GM06990 (cell line): ENCODE data around the gene TSPAN11.

Experiments used
- DNase-seq: peaks from one replicate; pipeline ENCODE4 v3.0.0-alpha.2; 2011; ENCODE audit not compliant: insufficient read length; ENCODE audit errors: extremely low read depth
- H3K27me3 ChIP-seq: replicated peaks from 2 replicates; pipeline ENCODE4 v1.6.0; 2011; ENCODE audit warnings: low read length; ENCODE audit not compliant: control insufficient read depth, insufficient read depth
- H3K36me3 ChIP-seq: 2 replicates; pipeline ENCODE4 v1.5.1; 2011; ENCODE audit warnings: low read length; ENCODE audit not compliant: control insufficient read depth, insufficient read depth
- H3K4me3 ChIP-seq: replicated peaks from 2 replicates; pipeline ENCODE4 v1.5.1; 2011; ENCODE audit warnings: low read depth, mild to moderate bottlenecking, control low read depth, low read length
- TF ChIP-seq, protein P1 (sequence below): IDR thresholded peaks from 2 replicates; pipeline ENCODE4 v1.5.1; 2011; ENCODE audit warnings: low read length, control low read depth, mild to moderate bottlenecking, inconsistent platforms; ENCODE audit not compliant: insufficient read depth, poor library complexity, severe bottlenecking

TSPAN11 gene

DNA sequence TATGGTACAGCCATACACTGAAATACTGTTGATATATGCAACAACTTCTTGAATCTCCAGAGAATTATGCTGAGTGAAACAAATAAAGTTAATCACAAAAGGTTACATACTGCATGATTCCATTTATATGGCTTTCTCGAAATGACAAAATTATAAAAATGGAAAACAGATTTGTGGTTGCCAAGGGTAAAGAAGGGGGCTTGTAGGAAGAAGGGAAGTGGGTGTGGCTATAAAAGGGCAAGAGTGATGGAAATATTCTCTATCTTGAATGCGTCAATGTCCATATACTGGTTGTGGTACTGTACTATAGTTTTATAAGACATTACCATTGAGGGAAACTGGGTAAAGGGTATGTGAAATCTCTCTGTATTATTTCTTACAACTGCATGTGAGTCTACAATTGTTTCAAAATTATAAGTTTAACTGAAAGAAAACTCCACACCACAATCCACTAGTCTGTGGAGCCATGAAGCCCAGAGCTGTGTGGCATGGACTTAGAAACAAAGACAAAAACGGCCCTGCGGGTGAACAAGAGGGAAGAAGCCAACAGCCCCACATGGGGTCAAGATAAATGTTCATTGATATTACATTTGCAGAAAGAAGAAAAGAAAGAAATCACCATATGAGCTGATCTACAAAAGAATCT lies 18.3 kb upstream of the TSPAN11 start:
- no peaks in the 10 kb centered on the region for H3K27me3 ChIP-seq
- no peaks in the 10 kb centered on the region for H3K36me3 ChIP-seq
- no peak for DNase-seq
- TF ChIP-seq, protein P1, sequence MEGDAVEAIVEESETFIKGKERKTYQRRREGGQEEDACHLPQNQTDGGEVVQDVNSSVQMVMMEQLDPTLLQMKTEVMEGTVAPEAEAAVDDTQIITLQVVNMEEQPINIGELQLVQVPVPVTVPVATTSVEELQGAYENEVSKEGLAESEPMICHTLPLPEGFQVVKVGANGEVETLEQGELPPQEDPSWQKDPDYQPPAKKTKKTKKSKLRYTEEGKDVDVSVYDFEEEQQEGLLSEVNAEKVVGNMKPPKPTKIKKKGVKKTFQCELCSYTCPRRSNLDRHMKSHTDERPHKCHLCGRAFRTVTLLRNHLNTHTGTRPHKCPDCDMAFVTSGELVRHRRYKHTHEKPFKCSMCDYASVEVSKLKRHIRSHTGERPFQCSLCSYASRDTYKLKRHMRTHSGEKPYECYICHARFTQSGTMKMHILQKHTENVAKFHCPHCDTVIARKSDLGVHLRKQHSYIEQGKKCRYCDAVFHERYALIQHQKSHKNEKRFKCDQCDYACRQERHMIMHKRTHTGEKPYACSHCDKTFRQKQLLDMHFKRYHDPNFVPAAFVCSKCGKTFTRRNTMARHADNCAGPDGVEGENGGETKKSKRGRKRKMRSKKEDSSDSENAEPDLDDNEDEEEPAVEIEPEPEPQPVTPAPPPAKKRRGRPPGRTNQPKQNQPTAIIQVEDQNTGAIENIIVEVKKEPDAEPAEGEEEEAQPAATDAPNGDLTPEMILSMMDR, result no peak
- no peak overlapping the region for H3K4me3 ChIP-seq

- Histone ChIP-seq H3K4me3 (no peak overlapping the region), H3K36me3 (no peaks in the 10 kb centered on the region), H3K27me3 (no peaks in the 10 kb centered on the region)
- TF ChIP-seq, protein P1, result no peak
- DNase-seq, result no peak
Measured at GRCh38 chr12:30908722-30909348, 17.7 kb upstream of the TSPAN11 start.

DNA sequence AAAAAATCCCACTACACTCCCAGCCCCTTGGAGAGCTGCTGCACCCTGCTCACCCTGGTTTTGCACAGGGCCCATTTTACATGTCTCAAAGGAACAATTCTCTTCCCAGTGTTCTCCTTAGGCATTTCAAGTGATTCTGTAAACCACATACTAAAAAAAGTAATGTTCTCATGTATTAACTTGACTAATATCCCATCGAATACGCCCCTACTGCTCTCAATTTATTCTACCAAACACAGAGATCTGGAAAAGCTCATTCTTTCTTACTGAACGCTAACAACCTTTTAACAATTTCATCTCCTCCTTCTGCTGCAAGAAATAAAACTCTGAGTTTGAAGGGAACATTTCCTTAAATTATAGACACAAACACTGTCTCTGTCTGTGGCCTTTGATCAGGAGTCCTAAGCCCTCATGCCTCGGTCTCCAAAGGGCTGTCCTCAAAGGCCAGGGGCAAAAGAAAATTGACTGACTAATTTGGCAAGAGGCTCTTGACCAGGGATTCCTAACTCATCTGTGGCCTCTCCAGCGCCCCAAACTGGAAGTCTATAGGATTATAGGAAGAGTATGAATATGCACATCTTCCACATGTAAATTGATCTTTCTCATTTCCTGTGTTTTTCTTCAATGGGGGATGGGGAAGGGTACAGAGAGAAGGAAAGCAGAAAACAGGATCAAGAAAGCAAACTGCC lies 17.1 kb upstream of the TSPAN11 start:
- TF ChIP-seq, protein P1, result no peak
- H3K4me3 ChIP-seq, result no peak overlapping the region

DNA sequence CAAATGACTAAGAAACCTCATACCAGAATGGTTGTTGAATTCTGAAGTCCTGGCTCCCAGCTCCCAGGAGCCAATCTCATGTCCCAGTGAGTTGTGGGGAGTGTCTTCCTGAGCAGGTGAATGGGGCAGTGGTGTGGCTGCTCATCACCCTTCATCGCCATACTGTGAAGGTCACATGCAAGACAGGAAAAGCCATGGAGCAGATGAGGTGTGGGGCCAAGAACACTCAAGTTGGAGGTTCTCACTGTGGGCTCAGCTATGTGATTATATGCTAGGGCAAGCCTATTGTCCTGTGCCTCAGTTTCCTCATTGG lies 16.6 kb upstream of the TSPAN11 start:
- TF ChIP-seq, protein P1, result no peak
- no peak overlapping the region for H3K4me3 ChIP-seq
- H3K27me3 ChIP-seq, result no peaks in the 10 kb centered on the region
- no peak for DNase-seq
- H3K36me3 ChIP-seq, result no peaks in the 10 kb centered on the region

More for the DNA sequence above, 17.1 kb upstream of the TSPAN11 start:
- Histone ChIP-seq H3K27me3 (no peaks in the 10 kb centered on the region), H3K36me3 (no peaks in the 10 kb centered on the region)
- DNase-seq, result no peak

- no peak overlapping the region for H3K4me3 ChIP-seq
- TF ChIP-seq, protein P1, result no peak
- no peak for DNase-seq
- H3K27me3 ChIP-seq, result no peaks in the 10 kb centered on the region
- H3K36me3 ChIP-seq, result no peaks in the 10 kb centered on the region
Measured at GRCh38 chr12:30911207-30911606, 15.3 kb upstream of the TSPAN11 start.
